NT2/D1 (cell line): Measurements from ENCODE around the gene GSS.

Experiments used
- DNase-seq: peaks from one replicate; pipeline ENCODE4 v3.0.0-alpha.2; 2011; ENCODE audit warnings: low read depth, low spot score
- H3K27me3 ChIP-seq: 2 replicates; pipeline ENCODE4 v1.6.0; 2011; ENCODE audit warnings: mild to moderate bottlenecking; ENCODE audit not compliant: insufficient read length, insufficient read depth
- H3K36me3 ChIP-seq: 2 replicates; pipeline ENCODE4 v1.6.1; 2011; ENCODE audit warnings: mild to moderate bottlenecking, low read length, mixed read lengths; ENCODE audit not compliant: insufficient read depth, insufficient read length
- H3K4me1 ChIP-seq: 2 replicates; pipeline ENCODE4 v1.5.1; 2011; ENCODE audit not compliant: insufficient read depth, insufficient read length
- H3K4me3 ChIP-seq: 2 replicates; pipeline ENCODE4 v1.5.1; 2011; ENCODE audit warnings: low read depth; ENCODE audit not compliant: insufficient read length
- H3K9ac ChIP-seq: 2 replicates; pipeline ENCODE4 v1.6.0; 2011; ENCODE audit warnings: low read depth; ENCODE audit not compliant: insufficient read length
- H3K9me3 ChIP-seq: 2 replicates; pipeline ENCODE4 v1.5.1; 2011; ENCODE audit warnings: mild to moderate bottlenecking, low read length; ENCODE audit not compliant: insufficient read depth
- SUZ12 ChIP-seq: IDR thresholded peaks from 2 replicates; pipeline ENCODE4 v1.6.1; 2011; ENCODE audit not compliant: insufficient read length, insufficient read depth; ENCODE audit errors: extremely low read depth
- YY1 ChIP-seq: IDR thresholded peaks from 2 replicates; pipeline ENCODE4 v1.6.1; 2011; ENCODE audit not compliant: insufficient read length, insufficient read depth
- ZNF274 ChIP-seq: IDR thresholded peaks from 2 replicates; pipeline ENCODE4 v1.6.1; 2011; ENCODE audit warnings: mild to moderate bottlenecking, low read depth, low read length

Gene GSS

GRCh38 chr20:35001596-35002362 is 46.2 kb upstream of the GSS start:
- no peak overlapping the region for H3K4me3 ChIP-seq
- peaks cover 99% of the 10 kb centered on the region for H3K36me3 ChIP-seq
- TF ChIP-seq YY1: no peak
- TF ChIP-seq ZNF274: no peak
- TF ChIP-seq SUZ12: no peak
- DNase-seq: no peak
- no peaks in the 10 kb centered on the region for H3K27me3 ChIP-seq
- H3K9ac ChIP-seq: no peak overlapping the region
- H3K4me1 ChIP-seq: peaks cover 10% of the 10 kb centered on the region
- no peaks in the 10 kb centered on the region for H3K9me3 ChIP-seq

DNA sequence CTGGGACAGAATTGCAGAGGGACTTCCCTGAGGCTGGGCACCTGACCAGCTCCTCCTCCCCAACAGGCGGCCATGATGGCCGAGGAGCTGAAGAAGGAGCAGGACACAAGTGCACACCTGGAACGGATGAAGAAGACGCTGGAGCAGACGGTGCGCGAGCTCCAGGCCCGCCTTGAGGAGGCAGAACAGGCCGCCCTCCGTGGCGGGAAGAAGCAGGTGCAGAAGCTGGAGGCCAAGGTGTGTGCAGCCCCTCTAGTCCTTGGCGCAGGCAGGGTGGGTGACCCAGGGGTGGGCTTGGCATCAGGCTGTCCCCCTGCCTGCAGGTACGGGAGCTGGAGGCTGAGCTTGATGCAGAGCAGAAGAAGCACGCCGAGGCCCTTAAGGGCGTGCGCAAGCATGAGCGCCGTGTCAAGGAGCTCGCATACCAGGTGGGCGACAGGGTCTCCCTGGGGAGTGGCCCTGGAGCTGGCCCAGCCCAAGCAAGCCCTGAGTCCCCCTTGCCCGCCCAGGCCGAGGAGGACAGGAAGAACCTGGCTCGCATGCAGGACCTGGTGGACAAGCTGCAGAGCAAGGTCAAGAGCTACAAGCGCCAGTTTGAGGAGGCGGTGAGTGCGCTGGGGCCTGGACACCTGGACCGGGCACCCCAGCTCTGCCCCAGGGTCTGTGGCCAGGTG is 45.5 kb upstream of the GSS start:
- no peak for DNase-seq

DNA sequence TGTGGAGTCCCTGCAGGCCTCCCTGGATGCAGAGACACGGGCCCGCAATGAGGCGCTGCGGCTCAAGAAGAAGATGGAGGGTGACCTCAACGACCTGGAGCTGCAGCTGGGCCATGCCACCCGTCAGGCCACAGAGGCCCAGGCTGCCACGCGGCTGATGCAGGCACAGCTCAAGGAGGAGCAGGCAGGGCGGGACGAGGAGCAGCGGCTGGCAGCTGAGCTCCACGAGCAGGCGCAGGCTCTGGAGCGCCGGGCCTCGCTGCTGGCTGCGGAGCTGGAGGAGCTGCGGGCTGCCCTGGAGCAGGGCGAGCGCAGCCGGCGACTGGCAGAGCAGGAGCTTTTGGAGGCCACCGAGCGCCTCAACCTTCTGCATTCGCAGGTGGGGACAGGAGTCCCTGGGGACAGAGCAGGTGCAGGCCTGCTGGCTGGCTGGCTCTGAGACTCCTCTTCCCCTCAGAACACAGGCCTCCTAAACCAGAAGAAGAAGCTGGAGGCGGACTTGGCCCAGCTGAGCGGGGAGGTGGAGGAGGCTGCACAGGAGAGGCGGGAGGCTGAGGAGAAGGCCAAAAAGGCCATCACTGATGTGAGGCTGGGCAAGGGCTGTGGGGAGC is 44.8 kb upstream of the GSS start:
- no peak for TF ChIP-seq YY1
- TF ChIP-seq ZNF274: no peak
- TF ChIP-seq SUZ12: no peak
- H3K4me1 ChIP-seq: peaks cover 10% of the 10 kb centered on the region
- H3K9me3 ChIP-seq: no peaks in the 10 kb centered on the region
- H3K36me3 ChIP-seq: peaks cover 98% of the 10 kb centered on the region
- H3K4me3 ChIP-seq: no peak overlapping the region
- no peak for DNase-seq
- no peaks in the 10 kb centered on the region for H3K27me3 ChIP-seq
- H3K9ac ChIP-seq: no peak overlapping the region

More for the DNA sequence above, 45.5 kb upstream of the GSS start:
- Histone ChIP-seq H3K9ac (no peak overlapping the region), H3K4me3 (no peak overlapping the region), H3K27me3 (no peaks in the 10 kb centered on the region), H3K9me3 (no peaks in the 10 kb centered on the region), H3K36me3 (peaks cover 98% of the 10 kb centered on the region), H3K4me1 (peaks cover 10% of the 10 kb centered on the region)
- TF ChIP-seq SUZ12 (no peak), ZNF274 (no peak), YY1 (no peak)

GRCh38 chr20:34999782-35000181 is 44.2 kb upstream of the GSS start:
- Histone ChIP-seq H3K4me3 (no peak overlapping the region), H3K9ac (no peak overlapping the region), H3K36me3 (peaks cover 98% of the 10 kb centered on the region), H3K9me3 (no peaks in the 10 kb centered on the region), H3K27me3 (no peaks in the 10 kb centered on the region), H3K4me1 (peaks cover 10% of the 10 kb centered on the region)
- DNase-seq: no peak
- TF ChIP-seq YY1: no peak
- TF ChIP-seq SUZ12: no peak
- no peak for TF ChIP-seq ZNF274

GRCh38 chr20:34999021-34999451 is 43.4 kb upstream of the GSS start:
- TF ChIP-seq YY1: no peak
- no peak for TF ChIP-seq SUZ12
- TF ChIP-seq ZNF274: no peak
- no peak overlapping the region for H3K4me3 ChIP-seq
- no peak for DNase-seq
- peaks cover 98% of the 10 kb centered on the region for H3K36me3 ChIP-seq
- H3K9me3 ChIP-seq: no peaks in the 10 kb centered on the region
- H3K9ac ChIP-seq: peak overlapping the region; percentile 56
- no peaks in the 10 kb centered on the region for H3K27me3 ChIP-seq
- peaks cover 10% of the 10 kb centered on the region for H3K4me1 ChIP-seq

DNA sequence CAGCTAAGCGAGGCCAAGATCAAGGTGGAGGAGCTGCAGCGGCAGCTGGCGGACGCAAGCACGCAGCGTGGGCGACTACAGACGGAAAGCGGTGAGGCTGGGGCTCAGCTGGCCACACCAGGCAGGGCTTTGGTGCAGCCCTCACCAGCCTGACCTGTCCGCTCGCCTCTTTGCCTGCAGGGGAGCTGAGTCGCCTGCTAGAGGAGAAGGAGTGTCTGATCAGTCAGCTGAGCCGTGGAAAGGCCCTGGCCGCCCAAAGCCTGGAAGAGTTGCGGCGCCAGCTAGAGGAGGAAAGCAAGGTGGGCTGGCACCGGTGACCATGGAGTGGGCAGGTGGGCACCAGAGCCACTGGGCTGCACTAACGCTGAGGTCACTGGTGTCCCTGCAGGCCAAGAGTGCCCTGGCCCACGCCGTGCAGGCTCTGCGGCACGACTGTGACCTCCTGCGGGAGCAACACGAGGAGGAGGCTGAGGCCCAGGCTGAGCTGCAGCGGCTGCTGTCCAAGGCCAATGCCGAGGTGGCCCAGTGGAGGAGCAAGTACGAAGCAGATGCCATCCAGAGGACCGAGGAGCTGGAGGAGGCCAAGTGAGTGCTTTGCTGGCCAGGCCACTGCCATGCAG is 42.8 kb upstream of the GSS start:
- Histone ChIP-seq H3K36me3 (peaks cover 98% of the 10 kb centered on the region), H3K9ac (peak overlapping the region; percentile 56), H3K27me3 (no peaks in the 10 kb centered on the region), H3K4me3 (no peak overlapping the region), H3K9me3 (no peaks in the 10 kb centered on the region), H3K4me1 (peaks cover 10% of the 10 kb centered on the region)
- no peak for TF ChIP-seq YY1
- TF ChIP-seq ZNF274: no peak
- TF ChIP-seq SUZ12: no peak
- DNase-seq: no peak

GRCh38 chr20:34997774-34998173 is 42.2 kb upstream of the GSS start:
- Histone ChIP-seq H3K9me3 (no peaks in the 10 kb centered on the region), H3K4me1 (peaks cover 13% of the 10 kb centered on the region), H3K9ac (no peak overlapping the region), H3K36me3 (peaks cover 98% of the 10 kb centered on the region), H3K27me3 (no peaks in the 10 kb centered on the region), H3K4me3 (no peak overlapping the region)
- DNase-seq: no peak
- TF ChIP-seq YY1 (no peak), ZNF274 (no peak), SUZ12 (no peak)
